K562 (cell line): Measurements from ENCODE around the gene LPAR5. TPM values are rescaled to one million over a fixed set of nuclear protein-coding genes. Genes with fewer than 3 reads are reported as not detected.

Experiments used
- ATAC-seq: fragments of 200-7000 bp; cut with Tn5 transposase; 3 replicates; pipeline ENCODE4 v1.9.1; 2020; ENCODE audit warnings: moderate library complexity
- BruUV-seq: library from RNA; stranded (reverse); fragments of 400-500 nt; replicated peaks from 2 replicates; lab custom pipeline; 2021; lab: Mats Ljungman, UMichigan
- CTCF ChIA-PET: fragments of 300-600 bp; formaldehyde crosslinking; extraction: SDS; loops from one replicate; lab custom pipeline; 2021; ENCODE audit warnings: low intra/inter-chr PET ratio; lab: Yijun Ruan, JAX
- POLR2A ChIA-PET: fragments of 300-600, 350-650 bp; sonication (Branson Sonifier 250); formaldehyde crosslinking; extraction: SDS; loops from one replicate; lab custom pipeline; 2021; ENCODE audit warnings: antibody characterized with exemption, inconsistent platforms; lab: Yijun Ruan, JAX
- DNase-seq, 4 experiments: peaks; one replicate each; pipeline versions ENCODE4 v3.0.0 to v3.0.0-alpha.2; 2011 to 2018; ENCODE audit warnings: low spot score in 3 of 4, mixed read lengths in 3 of 4; ENCODE audit errors: extremely low read depth in 1 of 4
- FAIRE-seq: peaks from 2 replicates; lab custom pipeline; 2011; peaks lifted over from hg19 to GRCh38; lab: Jason Lieb, UNC
- H2AFZ ChIP-seq: 2 replicates; pipeline ENCODE4 v1.6.0; 2011; ENCODE audit warnings: low read depth, low read length, control low read depth, inconsistent platforms
- H3K27ac ChIP-seq: fragments of 200-600 bp; 3 replicates; pipeline ENCODE4 v1.8.0; 2011; ENCODE audit warnings: low read depth, mild to moderate bottlenecking, control low read depth, inconsistent platforms, low read length, moderate library complexity, mixed read lengths; ENCODE audit errors: extremely low read depth
- H3K27me3 ChIP-seq, 2 experiments: fragments of 300-600 bp in 1 of 2; 2 replicates in 1 of 2; 3 replicates in 1 of 2; pipeline versions ENCODE4 v1.6.0 to v1.8.0; 2011; ENCODE audit warnings: inconsistent platforms in 2 of 2, low read length in 2 of 2, mild to moderate bottlenecking in 1 of 2, mixed read lengths in 1 of 2, moderate library complexity in 1 of 2; ENCODE audit not compliant: control insufficient read depth in 2 of 2, insufficient read depth in 2 of 2
- H3K36me3 ChIP-seq: fragments of 300-600 bp; 3 replicates; pipeline ENCODE4 v1.8.0; 2011; ENCODE audit warnings: mild to moderate bottlenecking, low read length, inconsistent platforms; ENCODE audit not compliant: control insufficient read depth, insufficient read depth
- H3K4me1 ChIP-seq, 2 experiments: fragments of 200-600 bp in 1 of 2; replicated peaks in 1 of 2; 2 replicates in 1 of 2; 3 replicates in 1 of 2; pipeline versions ENCODE4 v1.5.1 to v1.8.0; 2011; ENCODE audit warnings: inconsistent platforms in 2 of 2, low read length in 2 of 2, mild to moderate bottlenecking in 1 of 2, mixed read lengths in 1 of 2, moderate library complexity in 1 of 2; ENCODE audit not compliant: control insufficient read depth in 2 of 2, insufficient read depth in 2 of 2
- H3K4me2 ChIP-seq: 2 replicates; pipeline ENCODE4 v1.6.1; 2011; ENCODE audit warnings: low read length, control low read depth, inconsistent platforms, mixed read lengths; ENCODE audit not compliant: insufficient read depth
- H3K4me3 ChIP-seq: fragments of 200-600 bp; sonication (generic), shearing (Covaris generic); 2 replicates; pipeline ENCODE4 v1.5.1; 2016; ENCODE audit warnings: control low read depth, inconsistent platforms
- H3K79me2 ChIP-seq: fragments of 200-600 bp; 3 replicates; pipeline ENCODE4 v1.8.0; 2011; ENCODE audit warnings: low read length, inconsistent platforms; ENCODE audit not compliant: control insufficient read depth, insufficient read depth
- H3K9ac ChIP-seq, 2 experiments: 2 replicates each; pipeline versions ENCODE4 v1.6.0 to v1.6.1; 2011; ENCODE audit warnings: low read depth in 2 of 2, low read length in 2 of 2, control low read depth in 1 of 2, inconsistent platforms in 1 of 2, mild to moderate bottlenecking in 1 of 2, mixed read lengths in 1 of 2; ENCODE audit not compliant: insufficient read depth in 1 of 2
- H3K9me1 ChIP-seq: one replicate; pipeline ENCODE4 v1.6.0; 2011; ENCODE audit warnings: inconsistent platforms, mild to moderate bottlenecking, low read length, moderate library complexity; ENCODE audit not compliant: control insufficient read depth, insufficient read depth
- H3K9me3 ChIP-seq: replicated peaks from 2 replicates; pipeline ENCODE4 v1.5.1; 2011; ENCODE audit warnings: low read depth, low read length, inconsistent platforms; ENCODE audit not compliant: control insufficient read depth, insufficient read depth
- H4K20me1 ChIP-seq: replicated peaks from 2 replicates; pipeline ENCODE4 v1.6.1; 2011; ENCODE audit warnings: low read length, inconsistent platforms, mixed read lengths; ENCODE audit not compliant: control insufficient read depth, insufficient read depth
- BMI1 ChIP-seq: fragments of 150-350 bp; IDR thresholded peaks from 2 replicates; pipeline ENCODE4 v1.6.1; 2014; ENCODE audit warnings: low read length
- EHMT2 ChIP-seq: fragments of 450-650 bp; IDR thresholded peaks from 2 replicates; pipeline ENCODE4 v1.6.1; 2018; ENCODE audit warnings: antibody characterized with exemption
- MXI1 ChIP-seq: IDR thresholded peaks from 2 replicates; pipeline ENCODE4 v1.6.1; 2011; ENCODE audit warnings: low read depth, mild to moderate bottlenecking, improper control_type of control experiment, low read length
- POLR2B ChIP-seq: fragments of 450-650 bp; IDR thresholded peaks from 2 replicates; pipeline ENCODE4 v1.6.1; 2018; ENCODE audit warnings: low read depth; ENCODE audit not compliant: partially characterized antibody
- SRSF9 ChIP-seq: fragments of 200-400 bp; formaldehyde crosslinking; IDR thresholded peaks from 2 replicates; pipeline ENCODE4 v1.6.1; 2017; ENCODE audit warnings: low read depth, low read length, borderline replicate concordance
- SUPT5H ChIP-seq: fragments of 450-650 bp; IDR thresholded peaks from 2 replicates; pipeline ENCODE4 v1.6.1; 2016
- TBL1XR1 ChIP-seq, 2 experiments: IDR thresholded peaks; 2 replicates each; pipeline ENCODE4 v1.6.1; 2012; ENCODE audit warnings: improper control_type of control experiment in 2 of 2, low read length in 2 of 2, mild to moderate bottlenecking in 1 of 2
- ZNF408 ChIP-seq: fragments of 250-450 bp; sonication (Bioruptor Pico); IDR thresholded peaks from 2 replicates; pipeline ENCODE4 v1.4.0; 2020; ENCODE audit warnings: low read depth, mild to moderate bottlenecking, moderate library complexity
- WGBS: fragments of 100-300 bp; shearing (Covaris generic); methylation state at CpG from one replicate; pipeline ENCODE4 v1.1.6; 2016; ENCODE audit warnings: low coverage, mixed read lengths; ENCODE audit not compliant: insufficient coverage; ENCODE audit errors: missing lambda C conversion rate; 5-methylcytosine and 5-hydroxymethylcytosine counted together
- in situ Hi-C: fragments of 300-500 bp; cut with MboI; formaldehyde crosslinking; loops from 4 replicates; pipeline ENCODE4 v1.15.0; 2018; ENCODE audit warnings: inconsistent platforms, mixed read lengths
- intact Hi-C: fragments of 100-400 bp; cut with micrococcal nuclease; formaldehyde crosslinking; loops from 2 replicates; pipeline ENCODE4 v1.14.2; 2022
- polyA plus RNA-seq, 8 experiments: library from polyadenylated mRNA; depleted of rRNA in 4 of 8; stranded (reverse) in 5 of 8; unstranded in 3 of 8; fragments of >200 nt; fragmentation: Nextera tagmentation in 2 of 8; fragmentation: Illumina TruSeq in 1 of 8; extraction: Ambion mirVana in 2 of 8; extraction: Trizol in 1 of 8; gene quantifications; 2 replicates each; pipeline versions ENCODE4 v1.2.1 to v1.2.3, GENCODE V29; 2011 to 2014; ENCODE audit warnings: inconsistent platforms in 1 of 8, missing spikeins in 1 of 8
- total RNA-seq, 7 experiments: library from RNA; depleted of rRNA in 6 of 7; stranded (reverse); fragments of >200 nt in 6 of 7; fragmentation: Illumina TruSeq in 2 of 7; extraction: Trizol in 2 of 7; gene quantifications; 2 replicates each; pipeline versions ENCODE4 v1.2.1 to v1.2.3, GENCODE V29; 2011 to 2021; ENCODE audit warnings: low replicate concordance in 1 of 7
- TF ChIP-seq, protein P1 (sequence below): IDR thresholded peaks from 2 replicates; pipeline ENCODE4 v1.6.1; 2011; ENCODE audit not compliant: insufficient read length; ENCODE audit errors: extremely low read depth
- TF ChIP-seq, protein P2 (sequence below): fragments of 250-450 bp; sonication (Bioruptor Pico); IDR thresholded peaks from 2 replicates; pipeline ENCODE4 v1.9.0; 2021; ENCODE audit warnings: mild to moderate bottlenecking
- TF ChIP-seq, protein P3 (sequence below): sonication (generic); formaldehyde crosslinking; IDR thresholded peaks from 2 replicates; pipeline ENCODE4 v1.8.0; 2022; ENCODE audit warnings: mild to moderate bottlenecking, missing genetic modification reagents

Gene LPAR5
- total and polyA plus RNA-seq, 9 of the 15 experiments (the other 6 are each of a cell fraction or from before 2014, with no cell fraction given) = 1.3 to 11.7 (median 3.6) TPM

DNA sequence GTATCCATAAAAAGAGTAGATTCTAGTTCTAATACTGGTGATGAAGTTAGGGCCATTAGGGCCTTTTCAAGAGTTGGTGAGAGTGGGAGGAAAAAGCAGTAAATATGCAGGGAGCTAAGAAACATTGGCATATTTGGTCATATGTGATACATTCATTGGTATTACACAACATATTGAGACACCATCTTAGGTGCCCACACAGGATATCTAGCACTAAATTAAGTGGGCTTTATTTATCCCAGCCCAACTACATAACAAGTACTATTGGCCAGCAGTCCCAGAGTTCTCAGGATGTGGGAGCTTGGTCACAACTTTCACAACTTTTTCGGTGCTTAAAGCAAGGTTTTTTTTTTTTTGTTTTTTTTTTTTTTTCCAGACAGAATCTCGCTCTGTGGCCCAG is 29.1 kb upstream of the LPAR5 start:
- ATAC-seq (no peak), FAIRE-seq (no peak), DNase-seq (no peak)
- CTCF ChIA-PET = no interaction called here
- intact Hi-C loops (no loop called here), in situ Hi-C loops (no loop called here)
- WGBS = 100% methylated on average over 1 of the region's 2 CpGs
- peaks cover 35% of the 10 kb centered on the region; the same call in 2 of the 3 replicates for H3K36me3 ChIP-seq
- POLR2A ChIA-PET = interaction anchor here (0.5 to 0.7 kb wide), 3 partner anchors 16 to 185 kb away, joined by 3 read pairs; no protein-coding TSS in a partner anchor
- no peaks in the 10 kb centered on the region for H3K9me3 ChIP-seq
- no TSS peak for BruUV-seq
- no peak overlapping the region for H3K4me3 ChIP-seq
- peaks cover 0 to 12% of the 10 kb centered on the region in 2 experiments; a peak in 2 of 5 replicates for H3K4me1 ChIP-seq
- no peaks in the 10 kb centered on the region for H3K27me3 ChIP-seq
- peaks cover 11% of the 10 kb centered on the region for H3K79me2 ChIP-seq
- H3K9ac ChIP-seq = no peak overlapping the region
- no peak overlapping the region; the same call in 2 of the 3 replicates for H3K27ac ChIP-seq
- H3K4me2 ChIP-seq = no peak overlapping the region
- no peak overlapping the region for H2AFZ ChIP-seq
- no peaks in the 10 kb centered on the region for H4K20me1 ChIP-seq
- TF ChIP-seq POLR2B (no peak), MXI1 (no peak), BMI1 (no peak), TBL1XR1 (IDR thresholded peaks at IDR 0.05; ENCODE audit: low read length in 2 of 2) (no peak), SRSF9 (no peak), EHMT2 (no peak), ZNF408 (no peak), SUPT5H (no peak)
- TF ChIP-seq, protein P1, sequence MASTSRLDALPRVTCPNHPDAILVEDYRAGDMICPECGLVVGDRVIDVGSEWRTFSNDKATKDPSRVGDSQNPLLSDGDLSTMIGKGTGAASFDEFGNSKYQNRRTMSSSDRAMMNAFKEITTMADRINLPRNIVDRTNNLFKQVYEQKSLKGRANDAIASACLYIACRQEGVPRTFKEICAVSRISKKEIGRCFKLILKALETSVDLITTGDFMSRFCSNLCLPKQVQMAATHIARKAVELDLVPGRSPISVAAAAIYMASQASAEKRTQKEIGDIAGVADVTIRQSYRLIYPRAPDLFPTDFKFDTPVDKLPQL = no peak
- TF ChIP-seq, protein P2, sequence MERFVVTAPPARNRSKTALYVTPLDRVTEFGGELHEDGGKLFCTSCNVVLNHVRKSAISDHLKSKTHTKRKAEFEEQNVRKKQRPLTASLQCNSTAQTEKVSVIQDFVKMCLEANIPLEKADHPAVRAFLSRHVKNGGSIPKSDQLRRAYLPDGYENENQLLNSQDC = no peak
- TF ChIP-seq, protein P3, sequence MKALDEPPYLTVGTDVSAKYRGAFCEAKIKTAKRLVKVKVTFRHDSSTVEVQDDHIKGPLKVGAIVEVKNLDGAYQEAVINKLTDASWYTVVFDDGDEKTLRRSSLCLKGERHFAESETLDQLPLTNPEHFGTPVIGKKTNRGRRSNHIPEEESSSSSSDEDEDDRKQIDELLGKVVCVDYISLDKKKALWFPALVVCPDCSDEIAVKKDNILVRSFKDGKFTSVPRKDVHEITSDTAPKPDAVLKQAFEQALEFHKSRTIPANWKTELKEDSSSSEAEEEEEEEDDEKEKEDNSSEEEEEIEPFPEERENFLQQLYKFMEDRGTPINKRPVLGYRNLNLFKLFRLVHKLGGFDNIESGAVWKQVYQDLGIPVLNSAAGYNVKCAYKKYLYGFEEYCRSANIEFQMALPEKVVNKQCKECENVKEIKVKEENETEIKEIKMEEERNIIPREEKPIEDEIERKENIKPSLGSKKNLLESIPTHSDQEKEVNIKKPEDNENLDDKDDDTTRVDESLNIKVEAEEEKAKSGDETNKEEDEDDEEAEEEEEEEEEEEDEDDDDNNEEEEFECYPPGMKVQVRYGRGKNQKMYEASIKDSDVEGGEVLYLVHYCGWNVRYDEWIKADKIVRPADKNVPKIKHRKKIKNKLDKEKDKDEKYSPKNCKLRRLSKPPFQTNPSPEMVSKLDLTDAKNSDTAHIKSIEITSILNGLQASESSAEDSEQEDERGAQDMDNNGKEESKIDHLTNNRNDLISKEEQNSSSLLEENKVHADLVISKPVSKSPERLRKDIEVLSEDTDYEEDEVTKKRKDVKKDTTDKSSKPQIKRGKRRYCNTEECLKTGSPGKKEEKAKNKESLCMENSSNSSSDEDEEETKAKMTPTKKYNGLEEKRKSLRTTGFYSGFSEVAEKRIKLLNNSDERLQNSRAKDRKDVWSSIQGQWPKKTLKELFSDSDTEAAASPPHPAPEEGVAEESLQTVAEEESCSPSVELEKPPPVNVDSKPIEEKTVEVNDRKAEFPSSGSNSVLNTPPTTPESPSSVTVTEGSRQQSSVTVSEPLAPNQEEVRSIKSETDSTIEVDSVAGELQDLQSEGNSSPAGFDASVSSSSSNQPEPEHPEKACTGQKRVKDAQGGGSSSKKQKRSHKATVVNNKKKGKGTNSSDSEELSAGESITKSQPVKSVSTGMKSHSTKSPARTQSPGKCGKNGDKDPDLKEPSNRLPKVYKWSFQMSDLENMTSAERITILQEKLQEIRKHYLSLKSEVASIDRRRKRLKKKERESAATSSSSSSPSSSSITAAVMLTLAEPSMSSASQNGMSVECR (CRISPR knock-in tag) = no peak
- H3K9me1 ChIP-seq = no peaks in the 10 kb centered on the region
